ENCODE measurements around the gene GALNT18.

Gene GALNT18

GRCh38 chr11:11243209-11243589 is 378.6 kb downstream of the GALNT18 start:
- H2AFZ ChIP-seq (ENCODE audit: low read depth): no peak overlapping the region
- no peak overlapping the region for H3K4me2 ChIP-seq
- no peaks in the 10 kb centered on the region for H3K4me1 ChIP-seq (ENCODE audit: low read depth, poor library complexity, severe bottlenecking)
- no peaks in the 10 kb centered on the region for H3K27me3 ChIP-seq (ENCODE audit: insufficient read depth, low read depth)
- H3K9ac ChIP-seq: no peak overlapping the region
- TF ChIP-seq CTCF (conservative IDR thresholded peaks at IDR 0.05; ENCODE audit: low read depth, low read length): no peak
- H3K79me2 ChIP-seq (ENCODE audit: insufficient read depth, low read depth): no peaks in the 10 kb centered on the region
- no peak overlapping the region for H3K4me3 ChIP-seq (IDR thresholded peaks at IDR 0.05; ENCODE audit: insufficient read depth, low read depth, low read length)
- no peaks in the 10 kb centered on the region for H3K36me3 ChIP-seq (ENCODE audit: insufficient read depth)
- H3K27ac ChIP-seq: no peak overlapping the region
- H4K20me1 ChIP-seq (ENCODE audit: insufficient read depth): no peaks in the 10 kb centered on the region

- no peaks in the 10 kb centered on the region for H3K27me3 ChIP-seq (ENCODE audit: insufficient read depth, low read depth)
- no peak overlapping the region for H2AFZ ChIP-seq (ENCODE audit: low read depth)
- H4K20me1 ChIP-seq (ENCODE audit: insufficient read depth): no peaks in the 10 kb centered on the region
- H3K36me3 ChIP-seq (ENCODE audit: insufficient read depth): no peaks in the 10 kb centered on the region
- H3K27ac ChIP-seq: no peak overlapping the region
- H3K4me1 ChIP-seq (ENCODE audit: low read depth, poor library complexity, severe bottlenecking): no peaks in the 10 kb centered on the region
- no peak overlapping the region for H3K4me2 ChIP-seq
- H3K79me2 ChIP-seq (ENCODE audit: insufficient read depth, low read depth): no peaks in the 10 kb centered on the region
- H3K9ac ChIP-seq: no peak overlapping the region
- no peak for TF ChIP-seq CTCF (conservative IDR thresholded peaks at IDR 0.05; ENCODE audit: low read depth, low read length)
- no peak overlapping the region for H3K4me3 ChIP-seq (IDR thresholded peaks at IDR 0.05; ENCODE audit: insufficient read depth, low read depth, low read length)
Observed at GRCh38 chr11:11241284-11241683, 380.5 kb downstream of the GALNT18 start.

GRCh38 chr11:11239959-11240358 is 381.8 kb downstream of the GALNT18 start:
- H3K79me2 ChIP-seq (ENCODE audit: insufficient read depth, low read depth): no peaks in the 10 kb centered on the region
- H4K20me1 ChIP-seq (ENCODE audit: insufficient read depth): no peaks in the 10 kb centered on the region
- H2AFZ ChIP-seq (ENCODE audit: low read depth): no peak overlapping the region
- H3K9ac ChIP-seq: no peak overlapping the region
- H3K27me3 ChIP-seq (ENCODE audit: insufficient read depth, low read depth): no peaks in the 10 kb centered on the region
- H3K4me1 ChIP-seq (ENCODE audit: low read depth, poor library complexity, severe bottlenecking): no peaks in the 10 kb centered on the region
- no peak for TF ChIP-seq CTCF (conservative IDR thresholded peaks at IDR 0.05; ENCODE audit: low read depth, low read length)
- H3K4me2 ChIP-seq: no peak overlapping the region
- H3K27ac ChIP-seq: no peak overlapping the region
- no peaks in the 10 kb centered on the region for H3K36me3 ChIP-seq (ENCODE audit: insufficient read depth)
- no peak overlapping the region for H3K4me3 ChIP-seq (IDR thresholded peaks at IDR 0.05; ENCODE audit: insufficient read depth, low read depth, low read length)

- H3K36me3 ChIP-seq (ENCODE audit: insufficient read depth): no peaks in the 10 kb centered on the region
- no peak overlapping the region for H3K27ac ChIP-seq
- no peak for TF ChIP-seq CTCF (conservative IDR thresholded peaks at IDR 0.05; ENCODE audit: low read depth, low read length)
Observed at GRCh38 chr11:11237070-11237832, 384.6 kb downstream of the GALNT18 start.

More at GRCh38 chr11:11237070-11237832, 384.6 kb downstream of the GALNT18 start:
- H3K4me3 ChIP-seq (IDR thresholded peaks at IDR 0.05; ENCODE audit: insufficient read depth, low read depth, low read length): no peak overlapping the region
- H3K9ac ChIP-seq: no peak overlapping the region
- H4K20me1 ChIP-seq (ENCODE audit: insufficient read depth): no peaks in the 10 kb centered on the region
- H3K4me2 ChIP-seq: no peak overlapping the region
- H3K4me1 ChIP-seq (ENCODE audit: low read depth, poor library complexity, severe bottlenecking): no peaks in the 10 kb centered on the region
- H3K79me2 ChIP-seq (ENCODE audit: insufficient read depth, low read depth): no peaks in the 10 kb centered on the region
- no peaks in the 10 kb centered on the region for H3K27me3 ChIP-seq (ENCODE audit: insufficient read depth, low read depth)
- no peak overlapping the region for H2AFZ ChIP-seq (ENCODE audit: low read depth)

Measured in KMS-11 (cell line).